HG03354 (cell line): ENCODE measurements around the gene IDH3G.

Experiments
- ATAC-seq: cut with Tn5 transposase; IDR thresholded peaks from one replicate; pipeline ENCODE4 v1.9.1; 2021; ENCODE audit warnings: mild to moderate bottlenecking; ENCODE audit not compliant: unreplicated experiment, poor library complexity, severe bottlenecking

The IDH3G gene

GRCh38 chrX:153740631-153741222, 53.4 kb downstream of the IDH3G start:
- ATAC-seq = no peak

GRCh38 chrX:153739754-153740486, 54.3 kb downstream of the IDH3G start:
- no peak for ATAC-seq

DNA sequence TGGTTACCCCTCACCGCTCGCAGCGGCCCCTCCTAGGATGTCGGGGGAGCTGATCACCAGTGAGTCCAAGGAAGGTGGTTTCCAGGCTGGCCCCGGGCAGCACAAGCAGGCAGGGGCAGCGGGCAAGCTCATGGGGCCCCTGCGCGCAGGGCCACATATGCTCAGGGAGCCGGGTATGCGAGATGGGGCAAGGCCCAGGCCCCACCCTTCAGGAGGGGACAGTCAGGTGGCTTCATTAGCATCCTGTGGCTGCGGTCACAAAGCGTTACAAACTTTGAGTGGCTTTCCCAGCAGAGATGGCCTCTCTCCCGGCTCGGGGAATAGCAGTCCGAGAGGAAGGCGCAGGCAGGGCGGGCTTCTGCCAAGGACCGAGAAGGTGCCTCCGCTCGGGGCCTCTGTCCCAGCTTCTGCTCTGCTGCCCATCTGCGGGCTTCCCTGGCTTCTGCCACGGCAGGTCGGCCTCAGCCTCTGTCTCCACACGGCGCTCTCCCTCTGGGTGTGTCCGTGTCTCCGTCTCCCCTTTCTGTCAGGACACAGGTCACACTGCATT, 56.0 kb downstream of the IDH3G start:
- no peak for ATAC-seq

DNA sequence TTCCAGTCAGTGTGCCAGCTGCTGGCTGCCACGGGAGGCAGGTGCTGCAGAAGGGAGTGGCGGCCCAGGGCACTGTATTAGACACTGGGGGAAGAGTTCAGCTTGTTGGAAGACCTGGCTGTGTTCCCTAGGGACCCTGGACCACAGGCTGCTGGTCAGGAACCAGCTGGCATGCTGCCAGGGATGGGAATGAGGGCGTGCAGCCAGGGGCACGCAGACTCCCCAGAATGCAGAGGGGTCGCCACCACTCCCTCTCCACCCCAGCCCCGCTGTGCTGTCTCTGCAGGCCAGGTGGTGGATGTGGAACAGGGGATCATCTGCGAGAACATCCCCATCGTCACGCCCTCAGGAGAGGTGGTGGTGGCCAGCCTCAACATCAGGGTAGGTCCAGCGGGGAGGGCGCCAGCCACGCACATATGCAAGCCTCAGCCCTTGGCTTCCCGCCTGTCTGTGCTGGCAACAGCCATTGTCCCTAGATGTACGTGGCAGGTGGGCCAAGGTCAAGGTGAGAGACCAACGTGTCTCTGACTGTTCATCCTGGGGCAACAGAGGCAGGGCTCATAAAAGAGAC, 57.2 kb downstream of the IDH3G start:
- no peak for ATAC-seq

- ATAC-seq = no peak
These were observed 57.9 kb downstream of the IDH3G start for GRCh38 chrX:153736071-153736820.
